Liver (tissue), 9 donors: ENCODE results near the gene NDUFB2. TPM values are rescaled to one million over a fixed set of nuclear protein-coding genes. Genes with fewer than 3 reads are reported as not detected.
"Not testable (repeated sequence)": the region's sequence is repeated elsewhere in the genome, so short reads cannot be mapped to it uniquely, and the experiment has no call there.

Experiments used
- DNase-seq: peaks from one replicate; pipeline ENCODE4 v3.0.0-alpha.2; 2017; ENCODE audit warnings: low spot score
- H3K27ac ChIP-seq, 2 donors: one replicate each; pipeline ENCODE4 v1.7.0; 2013; ENCODE audit warnings: inconsistent platforms in 2 of 2, low read length in 2 of 2, control low read depth in 1 of 2, low read depth in 1 of 2, mild to moderate bottlenecking in 1 of 2
- H3K27me3 ChIP-seq, 4 donors: one replicate each; pipeline versions ENCODE4 v1.6.1 to v1.7.0; 2013; ENCODE audit warnings: low read length in 3 of 4, inconsistent platforms in 1 of 4, mild to moderate bottlenecking in 1 of 4, moderate library complexity in 1 of 4; ENCODE audit not compliant: control insufficient read depth in 4 of 4, insufficient read depth in 4 of 4
- H3K36me3 ChIP-seq, 4 donors: one replicate each; pipeline versions ENCODE4 v1.6.1 to v1.7.0; 2013; ENCODE audit warnings: low read length in 3 of 4, mild to moderate bottlenecking in 3 of 4, low read depth in 1 of 4, moderate library complexity in 1 of 4; ENCODE audit not compliant: control insufficient read depth in 4 of 4, insufficient read depth in 3 of 4
- H3K4me1 ChIP-seq, 4 donors: one replicate each; pipeline versions ENCODE4 v1.6.1 to v1.7.0; 2013; ENCODE audit warnings: low read length in 3 of 4, mild to moderate bottlenecking in 3 of 4, moderate library complexity in 1 of 4; ENCODE audit not compliant: control insufficient read depth in 4 of 4, insufficient read depth in 4 of 4
- H3K4me3 ChIP-seq, 3 donors: one replicate each; pipeline versions ENCODE4 v1.6.1 to v1.7.0; 2013; ENCODE audit warnings: low read length in 3 of 3, control low read depth in 1 of 3, low read depth in 1 of 3, mild to moderate bottlenecking in 1 of 3
- H3K9ac ChIP-seq, 2 donors: one replicate each; pipeline ENCODE4 v1.7.0; 2013; ENCODE audit warnings: low read length in 2 of 2, mild to moderate bottlenecking in 2 of 2, moderate library complexity in 2 of 2, control low read depth in 1 of 2, low read depth in 1 of 2
- H3K9me3 ChIP-seq, 4 donors: one replicate each; pipeline versions ENCODE4 v1.6.1 to v1.7.0; 2013; ENCODE audit warnings: low read length in 3 of 4; ENCODE audit not compliant: control insufficient read depth in 4 of 4
- ATF3 ChIP-seq: IDR thresholded peaks from 2 replicates; pipeline ENCODE4 v1.6.1; 2016; ENCODE audit warnings: antibody characterized with exemption
- CTCF ChIP-seq: fragments of 150-350 bp; IDR thresholded peaks from 2 replicates; pipeline ENCODE4 v1.5.1; 2017; ENCODE audit warnings: improper control_type of control experiment, low read depth, low read length; ENCODE audit not compliant: missing input control
- EGR1 ChIP-seq, 2 donors: IDR thresholded peaks; 2 replicates each; pipeline ENCODE4 v1.6.1; 2016 to 2018; ENCODE audit warnings: antibody characterized with exemption in 2 of 2, low read depth in 2 of 2
- FOXA1 ChIP-seq: IDR thresholded peaks from 2 replicates; pipeline ENCODE4 v1.6.1; 2016; ENCODE audit warnings: antibody characterized with exemption
- FOXA2 ChIP-seq: IDR thresholded peaks from 2 replicates; pipeline ENCODE4 v1.6.1; 2016; ENCODE audit warnings: antibody characterized with exemption
- GABPA ChIP-seq, 2 donors: IDR thresholded peaks in 1 of 2; conservative IDR thresholded peaks in 1 of 2; 2 replicates each; pipeline ENCODE4 v1.6.1; 2016; ENCODE audit warnings: antibody characterized with exemption in 2 of 2, mild to moderate bottlenecking in 1 of 2, moderate library complexity in 1 of 2
- HNF4A ChIP-seq, 2 donors: conservative IDR thresholded peaks; 2 replicates each; pipeline ENCODE4 v1.6.1; 2016; ENCODE audit warnings: antibody characterized with exemption in 2 of 2, mild to moderate bottlenecking in 2 of 2
- HNF4G ChIP-seq: IDR thresholded peaks from 2 replicates; pipeline ENCODE4 v1.6.1; 2016; ENCODE audit warnings: antibody characterized with exemption
- JUND ChIP-seq, 2 donors: IDR thresholded peaks; 2 replicates each; pipeline ENCODE4 v1.6.1; 2016; ENCODE audit warnings: antibody characterized with exemption in 2 of 2
- MAX ChIP-seq: IDR thresholded peaks from 2 replicates; pipeline ENCODE4 v1.6.1; 2016; ENCODE audit warnings: antibody characterized with exemption
- NR2F2 ChIP-seq: IDR thresholded peaks from 2 replicates; pipeline ENCODE4 v1.6.1; 2016; ENCODE audit warnings: antibody characterized with exemption
- RAD21 ChIP-seq, 2 donors: IDR thresholded peaks; 2 replicates each; pipeline ENCODE4 v1.6.1; 2016; ENCODE audit warnings: antibody characterized with exemption in 2 of 2, mild to moderate bottlenecking in 2 of 2
- REST ChIP-seq: IDR thresholded peaks from 2 replicates; pipeline ENCODE4 v1.6.1; 2016; ENCODE audit warnings: antibody characterized with exemption, mild to moderate bottlenecking
- RXRA ChIP-seq, 2 donors: IDR thresholded peaks; 2 replicates each; pipeline ENCODE4 v1.6.1; 2017 to 2018; ENCODE audit warnings: antibody characterized with exemption in 2 of 2, mild to moderate bottlenecking in 1 of 2
- SP1 ChIP-seq: IDR thresholded peaks from 2 replicates; pipeline ENCODE4 v1.6.1; 2018; ENCODE audit warnings: antibody characterized with exemption, mild to moderate bottlenecking
- TAF1 ChIP-seq: conservative IDR thresholded peaks from 2 replicates; pipeline ENCODE4 v1.6.1; 2016; ENCODE audit warnings: antibody characterized with exemption, mild to moderate bottlenecking
- YY1 ChIP-seq: IDR thresholded peaks from 2 replicates; pipeline ENCODE4 v1.6.1; 2016; ENCODE audit warnings: antibody characterized with exemption, mild to moderate bottlenecking
- ZBTB33 ChIP-seq: IDR thresholded peaks from 2 replicates; pipeline ENCODE4 v1.6.1; 2016; ENCODE audit warnings: antibody characterized with exemption
- WGBS: extraction: QIAGEN DNeasy Blood & Tissue Kit; methylation state at CpG from one replicate; pipeline ENCODE4 v1.1.7; 2013; 5-methylcytosine and 5-hydroxymethylcytosine counted together
- polyA plus RNA-seq, 2 donors: library from polyadenylated mRNA; stranded (reverse) in 1 of 2; unstranded in 1 of 2; fragments of 200-250 nt in 1 of 2; fragments of >200 nt in 1 of 2; fragmentation: Nextera tagmentation in 1 of 2; extraction: Ambion mirVana in 1 of 2; gene quantifications; one replicate each; pipeline versions ENCODE4 v1.2.1 to v1.2.3, GENCODE V29; 2013 to 2015
- total RNA-seq, 2 donors: library from RNA; depleted of rRNA; stranded (reverse); fragments of >200 nt; gene quantifications; one replicate each; pipeline ENCODE4 v1.2.3, GENCODE V29; 2014
- donor health status: healthy.
- donor health status: healthy.
- donor health status: healthy.
- donor health status: healthy.
- donor health status: healthy.

Gene NDUFB2
- total and polyA plus RNA-seq, 4 donors: 60.4 to 435 (median 150) TPM

GRCh38 chr7:140676306-140676705 is 20.2 kb upstream of the NDUFB2 start:
- Histone ChIP-seq H3K4me1 (peaks cover 2 to 21% (median 13%) of the 10 kb centered on the region in 4 donors), H3K36me3 (peaks cover 0 to 13% (median 5%) of the 10 kb centered on the region in 4 donors), H3K9ac (no peak overlapping the region), H3K27me3 (no peaks in the 10 kb centered on the region), H3K9me3 (no peaks in the 10 kb centered on the region), H3K27ac (no peak overlapping the region), H3K4me3 (no peak overlapping the region)
- WGBS: 82% methylated on average over 3 of the region's 3 CpGs
- TF ChIP-seq ATF3 (no peak), FOXA2 (no peak), HNF4A (conservative IDR thresholded peaks at IDR 0.05) (no peak), HNF4G (no peak), RXRA (IDR thresholded peaks at IDR 0.05) (no peak), RAD21 (IDR thresholded peaks at IDR 0.05) (no peak), EGR1 (IDR thresholded peaks at IDR 0.05; ENCODE audit: low read depth in 2 of 2) (no peak), YY1 (no peak), TAF1 (no peak), MAX (no peak), FOXA1 (no peak), JUND (IDR thresholded peaks at IDR 0.05) (no peak), SP1 (no peak), ZBTB33 (no peak), GABPA (IDR thresholded peaks at IDR 0.05 in 1 of 2, conservative IDR thresholded peaks at IDR 0.05 in 1 of 2) (no peak), CTCF (no peak), NR2F2 (no peak), REST (no peak)
- no peak for DNase-seq

- WGBS: 97% methylated on average over 11 of the region's 11 CpGs
- H3K9ac ChIP-seq, H3K4me3 ChIP-seq, H3K9me3 ChIP-seq, H3K27ac ChIP-seq, DNase-seq, H3K27me3 ChIP-seq: not testable (repeated sequence)
- Histone ChIP-seq H3K36me3 (peaks cover 0 to 13% (median 5%) of the 10 kb centered on the region in 4 donors), H3K4me1 (peaks cover 2 to 21% (median 13%) of the 10 kb centered on the region in 4 donors)
These were observed 19.6 kb upstream of the NDUFB2 start for GRCh38 chr7:140676956-140677355.
